ENCODE results near the gene ATL1.

DNA sequence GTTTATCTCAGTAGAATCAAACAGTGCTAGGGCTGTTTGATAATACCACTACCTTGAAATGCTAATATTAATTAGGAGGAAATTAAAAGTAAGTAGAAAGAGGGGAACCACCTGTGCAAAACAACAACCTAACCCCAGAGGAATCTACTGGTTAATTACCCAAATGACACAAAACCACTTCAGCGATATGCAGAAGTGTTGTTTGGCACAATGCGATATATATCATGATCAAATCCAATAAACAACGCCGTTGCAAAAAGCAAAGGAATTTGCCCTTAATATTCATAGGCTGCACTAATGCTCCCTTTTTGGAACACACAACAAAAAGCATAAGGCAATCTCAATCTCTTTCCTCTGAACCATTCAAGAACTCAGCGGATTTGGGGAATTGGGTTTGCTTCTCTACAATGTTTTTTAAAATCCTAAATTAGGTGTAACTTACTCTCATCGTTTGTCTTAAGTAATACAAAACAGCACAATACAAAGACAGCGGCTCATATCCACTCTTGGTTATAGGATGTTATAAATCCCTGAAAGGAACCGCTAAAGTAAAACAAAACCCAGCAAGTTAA, 29.1 kb upstream of the ATL1 start:
- TF ChIP-seq, protein P1, sequence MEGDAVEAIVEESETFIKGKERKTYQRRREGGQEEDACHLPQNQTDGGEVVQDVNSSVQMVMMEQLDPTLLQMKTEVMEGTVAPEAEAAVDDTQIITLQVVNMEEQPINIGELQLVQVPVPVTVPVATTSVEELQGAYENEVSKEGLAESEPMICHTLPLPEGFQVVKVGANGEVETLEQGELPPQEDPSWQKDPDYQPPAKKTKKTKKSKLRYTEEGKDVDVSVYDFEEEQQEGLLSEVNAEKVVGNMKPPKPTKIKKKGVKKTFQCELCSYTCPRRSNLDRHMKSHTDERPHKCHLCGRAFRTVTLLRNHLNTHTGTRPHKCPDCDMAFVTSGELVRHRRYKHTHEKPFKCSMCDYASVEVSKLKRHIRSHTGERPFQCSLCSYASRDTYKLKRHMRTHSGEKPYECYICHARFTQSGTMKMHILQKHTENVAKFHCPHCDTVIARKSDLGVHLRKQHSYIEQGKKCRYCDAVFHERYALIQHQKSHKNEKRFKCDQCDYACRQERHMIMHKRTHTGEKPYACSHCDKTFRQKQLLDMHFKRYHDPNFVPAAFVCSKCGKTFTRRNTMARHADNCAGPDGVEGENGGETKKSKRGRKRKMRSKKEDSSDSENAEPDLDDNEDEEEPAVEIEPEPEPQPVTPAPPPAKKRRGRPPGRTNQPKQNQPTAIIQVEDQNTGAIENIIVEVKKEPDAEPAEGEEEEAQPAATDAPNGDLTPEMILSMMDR (IDR thresholded peaks at IDR 0.05): no peak
- no peak for TF ChIP-seq POLR2A (IDR thresholded peaks at IDR 0.05)
